ENCODE data around the gene NUMB. TPM values are rescaled to one million over a fixed set of nuclear protein-coding genes. Genes with fewer than 3 reads are reported as not detected.

Gene NUMB
- total and polyA plus RNA-seq, 2 donors (not counting 3 experiments of a cell fraction or from before 2014, with no cell fraction given): 128 to 164 TPM

GRCh38 chr14:73234029-73234428 lies 224.3 kb downstream of the NUMB start:
- H3K9me1 ChIP-seq (replicated peaks; ENCODE audit: control insufficient read depth, extremely low read depth, insufficient read depth, low read length): no peaks in the 10 kb centered on the region
- no peak overlapping the region for H2AFZ ChIP-seq (ENCODE audit: low read depth, low read length)
- peaks cover 5 to 6% of the 10 kb centered on the region in 2 experiments for H3K27me3 ChIP-seq (ENCODE audit: control insufficient read depth in 2 of 2, insufficient read depth in 2 of 2, low read length in 2 of 2)
- H3K4me3 ChIP-seq (replicated peaks in 1 of 3; ENCODE audit: insufficient read depth in 1 of 3, low read depth in 1 of 3, low read length in 3 of 3): no peak overlapping the region
- CTCF ChIA-PET: no interaction called here
- TF ChIP-seq JUN (IDR thresholded peaks at IDR 0.05; ENCODE audit: borderline replicate concordance, insufficient read depth, insufficient read length, low read depth): no peak
- TF ChIP-seq FOS (IDR thresholded peaks at IDR 0.05; ENCODE audit: borderline replicate concordance, insufficient read depth, low read length): no peak
- no peak for TF ChIP-seq EZH2 (IDR thresholded peaks at IDR 0.05; ENCODE audit: borderline replicate concordance, low read depth, low read length, severe bottlenecking)
- no peak for TF ChIP-seq POLR2A (IDR thresholded peaks at IDR 0.05; ENCODE audit: low read depth, low read length)
- no peak for TF ChIP-seq GATA2 (IDR thresholded peaks at IDR 0.05; ENCODE audit: insufficient read depth, insufficient read length, low read depth, low read length)
- TF ChIP-seq CTCF (IDR thresholded peaks at IDR 0.05; ENCODE audit: extremely low read depth in 1 of 2, insufficient read depth in 1 of 2, low read depth in 1 of 2, low read length in 2 of 2): no peak
- TF ChIP-seq POLR2AphosphoS5 (IDR thresholded peaks at IDR 0.05; ENCODE audit: insufficient read depth, low read depth, low read length): no peak
- no peak for TF ChIP-seq MYC (IDR thresholded peaks at IDR 0.05; ENCODE audit: low read depth, low read length)
- no peak for TF ChIP-seq MAX (IDR thresholded peaks at IDR 0.05; ENCODE audit: insufficient read depth, insufficient read length)
- no peaks in the 10 kb centered on the region for H3K36me3 ChIP-seq (ENCODE audit: control insufficient read depth in 2 of 2, extremely low read depth in 1 of 2, insufficient read depth in 2 of 2, low read length in 2 of 2)
- intact Hi-C loops (cut with micrococcal nuclease) (no loop called here), dilution Hi-C loops (cut with MboI; ENCODE audit: extremely low pct_ligation_motif_present, low sequenced_read_pairs) (no loop called here)
- H3K4me1 ChIP-seq (ENCODE audit: control insufficient read depth, extremely low read depth, insufficient read depth, low read length): peaks cover 29% of the 10 kb centered on the region
- H3K9ac ChIP-seq (replicated peaks; ENCODE audit: extremely low read depth, insufficient read depth, low read length): no peak overlapping the region
- no peaks in the 10 kb centered on the region for H3K79me2 ChIP-seq (ENCODE audit: control insufficient read depth, insufficient read depth, low read length)
- H3K9me3 ChIP-seq (replicated peaks; ENCODE audit: control insufficient read depth, insufficient read depth, low read length): no peaks in the 10 kb centered on the region
- DNase-seq (ENCODE audit: low read depth, low spot score): no peak
- no TSS peak for BruUV-seq (replicated peaks)
- FAIRE-seq: no peak
- H3K4me2 ChIP-seq (ENCODE audit: insufficient read depth, low read length): no peak overlapping the region
- no peak overlapping the region for H3K27ac ChIP-seq (ENCODE audit: insufficient read depth, low read depth, low read length)
- no peaks in the 10 kb centered on the region for H4K20me1 ChIP-seq (replicated peaks; ENCODE audit: control insufficient read depth, extremely low read depth, insufficient read depth, low read length)
- POLR2A ChIA-PET: no interaction called here

Measured in endothelial cell of umbilical vein (primary cell).